Middle frontal gyrus (tissue), 1 donor: ENCODE results near the gene PSMD12.
A peak's percentile ranks its signal among the peaks of the same experiment; 100 is the strongest.
"Not testable (repeated sequence)": the region's sequence is repeated elsewhere in the genome, so short reads cannot be mapped to it uniquely, and the experiment has no call there.

Experiments used
- DNase-seq: peaks from one replicate; pipeline ENCODE4 v3.0.0-alpha.2; 2015; ENCODE audit warnings: low spot score; ENCODE audit errors: extremely low spot score

The PSMD12 gene

GRCh38 chr17:67388536-67388935 is 22.2 kb upstream of the PSMD12 start:
- not testable (repeated sequence) for DNase-seq

DNA sequence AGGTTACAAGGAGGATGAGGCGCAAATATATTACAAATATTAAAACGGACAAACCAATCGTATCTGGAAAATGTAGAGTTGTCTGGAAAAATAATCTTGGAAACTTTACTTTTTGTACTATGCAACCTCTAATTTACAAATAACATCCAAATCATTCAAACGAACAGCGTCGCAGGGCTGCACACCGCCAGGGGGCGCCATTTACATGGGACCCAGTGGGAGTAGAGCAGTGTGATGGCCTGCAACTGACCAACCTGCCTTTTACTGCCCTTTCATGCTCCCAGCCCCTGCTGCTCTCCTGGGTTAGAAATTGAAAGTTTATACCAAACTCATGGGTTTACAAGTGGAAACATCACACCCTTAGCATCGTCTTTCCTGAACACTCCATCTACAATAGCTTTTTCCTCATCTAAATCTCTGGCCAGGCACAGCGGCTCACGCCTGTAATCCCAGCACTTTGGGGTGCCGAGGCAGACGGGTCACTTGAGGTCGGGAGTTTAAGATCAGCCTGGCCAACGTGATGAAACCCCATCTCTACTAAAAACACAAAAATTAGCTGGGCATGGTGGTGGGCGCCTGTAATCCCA is 20.7 kb upstream of the PSMD12 start:
- no peak for DNase-seq

GRCh38 chr17:67385122-67385988 is 19.0 kb upstream of the PSMD12 start:
- no peak for DNase-seq

GRCh38 chr17:67381929-67382257 is 15.5 kb upstream of the PSMD12 start:
- no peak for DNase-seq

GRCh38 chr17:67379251-67379630 is 12.9 kb upstream of the PSMD12 start:
- no peak for DNase-seq

GRCh38 chr17:67378454-67379250 is 12.3 kb upstream of the PSMD12 start:
- peak; percentile 67 for DNase-seq

DNA sequence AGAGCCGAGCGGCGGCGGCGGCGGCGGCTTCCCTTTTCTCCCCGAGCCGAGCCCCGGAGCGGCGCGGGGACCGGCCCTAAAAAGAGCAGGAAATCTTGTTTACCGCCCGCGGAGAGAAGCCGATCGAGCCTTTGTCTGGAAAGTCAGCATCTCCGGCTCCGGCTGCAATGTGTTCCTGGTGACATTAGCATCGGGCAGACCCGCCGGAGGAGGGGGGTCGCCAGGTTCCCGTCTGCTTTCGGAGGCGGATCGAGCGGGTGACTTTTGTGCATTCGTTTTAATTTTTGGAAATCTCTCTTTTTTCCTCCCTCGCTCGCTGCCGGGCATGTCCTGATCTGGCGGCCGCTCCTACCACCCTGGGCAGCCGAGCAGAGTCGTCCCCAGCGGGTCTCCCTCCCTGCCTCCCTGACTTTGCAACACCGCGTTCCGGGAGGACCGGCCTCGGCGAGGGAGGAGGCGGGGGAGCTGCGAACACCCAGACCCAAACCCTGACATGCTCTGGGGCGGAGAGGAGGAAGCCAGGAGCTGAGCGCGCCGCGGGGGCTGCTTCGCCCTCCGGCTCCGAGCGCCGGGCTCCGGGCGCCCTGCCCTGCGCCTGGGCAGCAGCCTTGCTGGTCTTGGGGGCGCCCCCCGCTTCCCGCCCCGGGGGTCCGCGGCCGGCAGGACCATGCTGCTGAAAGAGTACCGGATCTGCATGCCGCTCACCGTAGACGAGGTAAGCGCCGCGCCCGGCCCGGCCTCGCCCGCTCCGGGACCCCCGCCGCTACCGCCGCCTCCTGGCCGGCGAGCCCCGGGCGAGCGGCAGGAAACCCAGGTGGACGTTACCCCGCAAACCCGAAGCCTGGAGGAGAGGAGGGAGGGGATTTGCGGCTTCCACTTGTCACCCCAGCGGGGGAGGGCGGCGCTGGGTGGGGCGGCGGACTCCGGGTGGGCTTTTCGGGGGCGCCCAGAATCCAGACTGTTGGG is 11.4 kb upstream of the PSMD12 start:
- no peak for DNase-seq

GRCh38 chr17:67376737-67377487 is 10.5 kb upstream of the PSMD12 start, which contains the start of gene PITPNC1:
Gene PITPNC1, plus strand, starts transcription at chr17:67377281.
- DNase-seq: peak; percentile 76

- no peak for DNase-seq
Observed at GRCh38 chr17:67376415-67376736, 10.0 kb upstream of the PSMD12 start.

- no peak for DNase-seq
Observed at GRCh38 chr17:67375716-67376115, 9.3 kb upstream of the PSMD12 start.

GRCh38 chr17:67375054-67375427 is 8.7 kb upstream of the PSMD12 start:
- DNase-seq: no peak

DNA sequence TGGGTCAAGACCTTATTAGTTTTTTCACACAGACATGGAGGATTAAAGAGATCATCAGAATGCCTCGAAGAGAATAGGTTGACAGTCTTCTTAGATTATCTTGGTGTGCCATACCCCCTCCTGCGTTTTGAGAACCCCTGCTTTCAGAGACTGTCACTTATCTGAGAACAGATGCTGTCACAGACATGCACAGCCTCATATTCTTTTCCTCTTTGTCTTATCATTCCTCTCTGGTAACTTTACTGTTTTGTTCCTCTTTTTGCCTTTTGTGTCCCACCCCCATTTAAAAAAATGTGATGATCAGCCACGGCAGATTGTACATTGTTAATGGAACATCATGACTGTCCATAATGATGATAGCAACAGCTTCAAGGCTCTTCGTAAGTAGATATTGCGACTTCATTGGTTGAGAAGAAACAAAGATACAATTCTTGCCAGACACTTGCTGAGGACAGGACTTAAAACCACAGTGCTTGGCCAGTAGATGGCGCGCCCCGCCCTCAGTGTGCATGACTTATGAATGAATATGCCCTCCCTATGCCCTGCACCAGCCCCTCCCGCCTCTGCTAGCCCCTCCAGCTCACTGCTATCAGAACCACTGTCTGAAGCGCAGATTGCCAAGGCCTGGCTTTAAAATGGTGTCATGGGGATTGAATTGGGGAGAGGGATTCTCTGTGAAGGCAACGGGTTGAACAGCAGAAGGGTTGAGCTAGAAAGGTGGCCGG is 8.1 kb upstream of the PSMD12 start:
- peak; percentile 83 for DNase-seq

DNA sequence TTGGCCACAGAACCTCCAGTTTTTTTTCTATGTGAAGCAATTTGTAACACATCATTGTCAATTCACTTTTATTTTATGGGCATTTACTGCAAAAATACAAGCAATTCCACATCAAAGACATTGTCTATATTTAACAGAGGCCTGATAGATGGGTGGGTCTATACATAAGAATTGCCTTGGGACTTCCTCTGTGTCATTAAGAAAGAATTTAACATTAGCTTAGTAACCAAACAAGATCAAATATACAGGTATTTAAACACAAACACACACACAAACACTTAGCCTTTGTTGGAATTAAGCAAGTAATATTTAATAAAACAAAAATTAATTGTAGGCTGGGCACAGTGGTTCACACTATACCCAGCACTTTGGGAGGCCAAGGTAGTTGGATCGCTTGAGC is 6.4 kb upstream of the PSMD12 start:
- DNase-seq: no peak

DNA sequence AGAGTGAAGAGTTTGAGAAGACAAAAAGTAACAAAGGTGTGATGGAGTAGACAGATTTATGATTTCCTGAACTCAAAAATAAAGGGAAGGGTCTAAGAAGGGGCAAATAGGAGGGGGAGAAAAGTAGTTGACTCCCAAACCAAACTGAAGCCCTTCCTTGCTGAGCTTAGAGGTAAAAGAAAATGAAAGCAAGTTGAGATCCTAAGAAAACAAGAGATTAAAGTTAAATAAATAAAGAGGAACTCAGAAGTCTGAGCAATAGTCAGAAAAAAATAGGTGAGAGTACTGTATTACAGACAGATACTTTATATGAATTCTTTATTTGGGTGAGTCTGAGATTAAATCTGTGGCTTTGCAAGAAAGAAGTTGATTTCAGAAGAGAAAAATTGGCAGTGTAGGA is 3.3 kb upstream of the PSMD12 start:
- DNase-seq: no peak

- DNase-seq: no peak
Observed at GRCh38 chr17:67365738-67366192, 612 bp downstream of the PSMD12 start.

DNA sequence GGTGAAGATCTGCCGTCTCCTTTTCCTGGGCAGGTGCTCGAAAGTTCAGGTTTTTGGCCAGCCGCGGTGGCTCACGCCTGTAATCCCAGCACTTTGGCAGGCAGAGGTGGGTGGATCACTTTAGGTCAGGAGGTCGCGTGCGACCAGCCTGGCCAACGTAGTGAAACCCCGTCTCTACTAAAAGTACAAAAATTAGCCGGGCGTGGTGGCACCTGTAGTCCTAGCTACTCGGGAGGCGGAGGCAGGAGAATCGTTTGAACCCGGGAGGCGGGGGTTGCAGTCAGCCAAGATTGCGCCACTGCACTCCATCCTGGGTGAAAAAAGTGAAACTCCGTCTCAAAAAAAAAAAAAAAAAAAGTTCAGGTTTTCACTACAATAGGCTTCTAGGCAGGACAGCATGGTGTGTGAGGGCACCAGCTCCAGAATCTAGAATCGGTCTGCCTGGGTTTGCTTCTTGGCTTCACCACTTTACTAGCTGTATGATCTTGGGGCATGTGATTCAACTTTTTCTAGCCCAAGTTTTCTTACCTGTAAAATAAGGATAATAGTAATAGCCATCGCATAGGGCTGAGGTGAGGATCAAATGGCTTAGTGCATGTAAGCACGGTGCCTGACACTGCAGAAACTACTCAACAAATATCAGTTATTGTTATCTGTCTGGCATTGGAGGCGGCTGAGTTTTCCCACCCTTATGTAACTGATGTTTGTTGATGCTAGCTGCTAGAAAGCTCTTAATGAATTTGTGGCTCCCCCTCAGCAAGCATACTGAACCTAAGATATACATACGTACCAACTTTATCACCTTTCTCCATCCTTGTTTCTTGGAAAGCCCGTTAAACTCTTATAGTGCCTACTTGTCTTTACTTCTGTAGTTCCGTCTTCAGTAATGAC is 1.3 kb downstream of the PSMD12 start:
- DNase-seq: no peak

GRCh38 chr17:67362173-67362572 is 4.2 kb downstream of the PSMD12 start:
- DNase-seq: no peak

GRCh38 chr17:67360880-67361279 is 5.5 kb downstream of the PSMD12 start:
- DNase-seq: no peak
